ENCODE measurements around the gene SDCCAG8.

- TF ChIP-seq CTCF (IDR thresholded peaks at IDR 0.05), result no peak
- TF ChIP-seq POLR2A (IDR thresholded peaks at IDR 0.05), result no peak
Measured at GRCh38 chr1:243269461-243269801, 13.6 kb downstream of the SDCCAG8 start.

All from body of pancreas (tissue), 4 donors.